Activated naive CD4-positive, alpha-beta T cell treated with anti-CD3 and anti-CD28 coated beads, Interleukin-2, amount 50 U/mL, for 72 hours (primary cell): ENCODE results near the gene FHIT. TPM values are rescaled to one million over a fixed set of nuclear protein-coding genes. Genes with fewer than 3 reads are reported as not detected.

Source experiments
- ATAC-seq, 2 donors: fragments of 150-1000 bp; cut with Tn5 transposase; 2 replicates each; pipeline ENCODE4 v1.10.0; 2021; ENCODE audit warnings: mild to moderate bottlenecking in 2 of 2, moderate library complexity in 2 of 2
- DNase-seq, 2 donors: peaks; one replicate each; pipeline ENCODE4 v3.0.0; 2021 to 2022; ENCODE audit warnings: low spot score in 2 of 2
- H3K27ac Mint-ChIP-seq, 2 donors: one replicate each; pipeline ENCODE4 v1.8.0; 2022; ENCODE audit warnings: mild to moderate bottlenecking in 2 of 2, mixed read lengths in 2 of 2
- H3K36me3 Mint-ChIP-seq, 2 donors: one replicate each; pipeline ENCODE4 v1.8.0; 2022; ENCODE audit warnings: mixed read lengths in 2 of 2
- H3K9me3 Mint-ChIP-seq, 2 donors: one replicate each; pipeline ENCODE4 v1.8.0; 2022; ENCODE audit warnings: mixed read lengths in 2 of 2
- total RNA-seq, 2 donors: library from RNA; stranded (reverse); gene quantifications; one replicate each; pipeline ENCODE4 v1.2.3, GENCODE V29; 2022

FHIT gene
- total RNA-seq, 2 donors from 2014 or later: 21.3 to 37.0 TPM

- no peak overlapping the region for H3K27ac Mint-ChIP-seq
- peaks cover 13 to 15% of the 10 kb centered on the region in 2 donors for H3K36me3 Mint-ChIP-seq
- no peak for ATAC-seq
- DNase-seq: no peak
- H3K9me3 Mint-ChIP-seq: peaks cover 9 to 13% of the 10 kb centered on the region in 2 donors
Observed at GRCh38 chr3:60972599-60972998, 278.7 kb downstream of the FHIT start.

GRCh38 chr3:60970850-60971249, 280.4 kb downstream of the FHIT start:
- H3K27ac Mint-ChIP-seq: no peak overlapping the region
- DNase-seq (no peak), ATAC-seq (no peak)
- H3K36me3 Mint-ChIP-seq: peaks cover 15 to 19% of the 10 kb centered on the region in 2 donors
- H3K9me3 Mint-ChIP-seq: peaks cover 9 to 13% of the 10 kb centered on the region in 2 donors

GRCh38 chr3:60967141-60967540, 284.1 kb downstream of the FHIT start:
- H3K36me3 Mint-ChIP-seq: peaks cover 17 to 35% of the 10 kb centered on the region in 2 donors
- H3K27ac Mint-ChIP-seq: no peak overlapping the region
- DNase-seq: no peak
- peaks cover 14 to 20% of the 10 kb centered on the region in 2 donors for H3K9me3 Mint-ChIP-seq
- ATAC-seq: no peak

GRCh38 chr3:60957541-60957940, 293.7 kb downstream of the FHIT start:
- no peak for ATAC-seq
- H3K9me3 Mint-ChIP-seq: peaks cover 9 to 25% of the 10 kb centered on the region in 2 donors
- peaks cover 1 to 19% of the 10 kb centered on the region in 2 donors for H3K36me3 Mint-ChIP-seq
- no peak for DNase-seq
- no peak overlapping the region for H3K27ac Mint-ChIP-seq

GRCh38 chr3:60956729-60957128, 294.5 kb downstream of the FHIT start:
- Mint-ChIP-seq H3K9me3 (peaks cover 9 to 25% of the 10 kb centered on the region in 2 donors), H3K36me3 (peaks cover 5 to 23% of the 10 kb centered on the region in 2 donors), H3K27ac (no peak overlapping the region)
- DNase-seq (no peak), ATAC-seq (no peak)

GRCh38 chr3:60955034-60955433, 296.2 kb downstream of the FHIT start:
- DNase-seq: no peak
- peaks cover 9 to 21% of the 10 kb centered on the region in 2 donors for H3K9me3 Mint-ChIP-seq
- H3K27ac Mint-ChIP-seq: no peak overlapping the region
- H3K36me3 Mint-ChIP-seq: peaks cover 5 to 23% of the 10 kb centered on the region in 2 donors
- ATAC-seq: no peak

GRCh38 chr3:60954048-60954447, 297.2 kb downstream of the FHIT start:
- DNase-seq: no peak
- H3K27ac Mint-ChIP-seq: no peak overlapping the region
- H3K9me3 Mint-ChIP-seq: peaks cover 9 to 17% of the 10 kb centered on the region in 2 donors
- no peak for ATAC-seq
- H3K36me3 Mint-ChIP-seq: peaks cover 5 to 23% of the 10 kb centered on the region in 2 donors

GRCh38 chr3:60953351-60953750, 297.9 kb downstream of the FHIT start:
- no peak overlapping the region for H3K27ac Mint-ChIP-seq
- ATAC-seq (no peak), DNase-seq (no peak)
- peaks cover 5 to 23% of the 10 kb centered on the region in 2 donors for H3K36me3 Mint-ChIP-seq
- peaks cover 9 to 17% of the 10 kb centered on the region in 2 donors for H3K9me3 Mint-ChIP-seq

- ATAC-seq (no peak), DNase-seq (no peak)
- peaks cover 5 to 23% of the 10 kb centered on the region in 2 donors for H3K36me3 Mint-ChIP-seq
- H3K9me3 Mint-ChIP-seq: peaks cover 9 to 17% of the 10 kb centered on the region in 2 donors
- H3K27ac Mint-ChIP-seq: no peak overlapping the region
Observed at GRCh38 chr3:60952055-60952454, 299.2 kb downstream of the FHIT start.

GRCh38 chr3:60949146-60949545, 302.1 kb downstream of the FHIT start:
- H3K36me3 Mint-ChIP-seq: peaks cover 5 to 9% of the 10 kb centered on the region in 2 donors
- H3K27ac Mint-ChIP-seq: no peak overlapping the region
- peaks cover 0 to 3% of the 10 kb centered on the region in 2 donors for H3K9me3 Mint-ChIP-seq
- ATAC-seq (no peak), DNase-seq (no peak)

GRCh38 chr3:60948488-60948887, 302.8 kb downstream of the FHIT start:
- DNase-seq (no peak), ATAC-seq (no peak)
- peaks cover 0 to 1% of the 10 kb centered on the region in 2 donors for H3K9me3 Mint-ChIP-seq
- peaks cover 4 to 5% of the 10 kb centered on the region in 2 donors for H3K36me3 Mint-ChIP-seq
- no peak overlapping the region for H3K27ac Mint-ChIP-seq

- no peak for ATAC-seq
- Mint-ChIP-seq H3K36me3 (no peaks in the 10 kb centered on the region), H3K27ac (no peak overlapping the region), H3K9me3 (no peaks in the 10 kb centered on the region)
- DNase-seq: no peak
Observed at GRCh38 chr3:60935709-60936108, 315.5 kb downstream of the FHIT start.

- ATAC-seq: no peak
- Mint-ChIP-seq H3K27ac (no peak overlapping the region), H3K9me3 (no peaks in the 10 kb centered on the region), H3K36me3 (no peaks in the 10 kb centered on the region)
- DNase-seq: no peak
Observed at GRCh38 chr3:60933824-60934223, 317.4 kb downstream of the FHIT start.

GRCh38 chr3:60932643-60933042, 318.6 kb downstream of the FHIT start:
- ATAC-seq (peak in 1 of 2 donors; percentile 61), DNase-seq (no peak)
- H3K27ac Mint-ChIP-seq: no peak overlapping the region
- H3K36me3 Mint-ChIP-seq: no peaks in the 10 kb centered on the region
- H3K9me3 Mint-ChIP-seq: no peaks in the 10 kb centered on the region

- DNase-seq (no peak), ATAC-seq (peak in 1 of 2 donors; percentile 9)
- Mint-ChIP-seq H3K9me3 (no peaks in the 10 kb centered on the region), H3K36me3 (peaks cover 0 to under 1% of the 10 kb centered on the region in 2 donors), H3K27ac (no peak overlapping the region)
Observed at GRCh38 chr3:60932170-60932569, 319.1 kb downstream of the FHIT start.

- H3K27ac Mint-ChIP-seq: no peak overlapping the region
- DNase-seq (no peak), ATAC-seq (no peak)
- peaks cover 4 to 7% of the 10 kb centered on the region in 2 donors for H3K36me3 Mint-ChIP-seq
- peaks cover under 1 to 2% of the 10 kb centered on the region in 2 donors for H3K9me3 Mint-ChIP-seq
Observed at GRCh38 chr3:60931452-60931851, 319.8 kb downstream of the FHIT start.

- ATAC-seq (no peak), DNase-seq (no peak)
- peaks cover 0 to 6% of the 10 kb centered on the region in 2 donors for H3K9me3 Mint-ChIP-seq
- peaks cover 9 to 12% of the 10 kb centered on the region in 2 donors for H3K36me3 Mint-ChIP-seq
- H3K27ac Mint-ChIP-seq: no peak overlapping the region
Observed at GRCh38 chr3:60920519-60920918, 330.7 kb downstream of the FHIT start.

GRCh38 chr3:60919296-60919695, 332.0 kb downstream of the FHIT start:
- H3K27ac Mint-ChIP-seq: no peak overlapping the region
- H3K36me3 Mint-ChIP-seq: peaks cover under 1 to 5% of the 10 kb centered on the region in 2 donors
- H3K9me3 Mint-ChIP-seq: peaks cover 0 to 6% of the 10 kb centered on the region in 2 donors
- DNase-seq (no peak), ATAC-seq (no peak)
